GM03348 (cell line): ENCODE data around the gene EVI5.

Source experiments
- DNase-seq: peaks from one replicate; pipeline ENCODE4 v3.0.0; 2012; ENCODE audit warnings: low spot score

EVI5 gene

GRCh38 chr1:92784639-92785500 is at the start of gene EVI5:
TSS of gene EVI5 (minus strand) at chr1:92785108. CDS start at chr1:92736546, 48,562 bp downstream.
- DNase-seq: peak; percentile 96

- DNase-seq: no peak
These were observed 49.7 kb upstream of the EVI5 start for GRCh38 chr1:92834617-92835016.

- DNase-seq: no peak
These were observed 48.9 kb upstream of the EVI5 start for GRCh38 chr1:92833840-92834239.

- peak; percentile 31 for DNase-seq
These were observed 47.7 kb upstream of the EVI5 start for GRCh38 chr1:92832537-92833114.

- peak; percentile 96 for DNase-seq
These were observed 47.0 kb upstream of the EVI5 start, which contains the start of gene RPL5 for GRCh38 chr1:92831762-92832536. TSS of gene RPL5 (plus strand) at chr1:92832040. CDS start at chr1:92832115, 75 bp downstream.

GRCh38 chr1:92831368-92831761 is 46.5 kb upstream of the EVI5 start:
- no peak for DNase-seq

- DNase-seq: no peak
These were observed 41.9 kb upstream of the EVI5 start for GRCh38 chr1:92826792-92827191.

- DNase-seq: no peak
These were observed 38.0 kb upstream of the EVI5 start for GRCh38 chr1:92822879-92823278.

GRCh38 chr1:92820551-92820950 is 35.6 kb upstream of the EVI5 start:
- no peak for DNase-seq

- peak; percentile 37 for DNase-seq
These were observed 35.1 kb upstream of the EVI5 start for GRCh38 chr1:92820024-92820423.

- peak; percentile 61 for DNase-seq
These were observed 33.3 kb upstream of the EVI5 start for GRCh38 chr1:92817986-92818764.

- no peak for DNase-seq
These were observed 32.3 kb upstream of the EVI5 start for GRCh38 chr1:92817137-92817697.

GRCh38 chr1:92816732-92817131 is 31.8 kb upstream of the EVI5 start:
- DNase-seq: no peak

- peak; percentile 10 for DNase-seq
These were observed 23.5 kb upstream of the EVI5 start for GRCh38 chr1:92808381-92808780.

GRCh38 chr1:92805216-92805615 is 20.3 kb upstream of the EVI5 start:
- no peak for DNase-seq

- peak; percentile 68 for DNase-seq
These were observed 19.9 kb upstream of the EVI5 start for GRCh38 chr1:92804721-92805201.

- DNase-seq: no peak
These were observed 18.4 kb upstream of the EVI5 start for GRCh38 chr1:92803140-92803887.

GRCh38 chr1:92797961-92798360 is 13.1 kb upstream of the EVI5 start:
- DNase-seq: peak; percentile 39

GRCh38 chr1:92797297-92797696 is 12.4 kb upstream of the EVI5 start:
- DNase-seq: no peak

- DNase-seq: no peak
These were observed 10.3 kb upstream of the EVI5 start for GRCh38 chr1:92795166-92795565.

GRCh38 chr1:92792340-92792782 is 7.5 kb upstream of the EVI5 start:
- DNase-seq: no peak
